Astrocyte (in vitro differentiated cells and primary cell): ENCODE data around the gene SRPK1. TPM values are rescaled to one million over a fixed set of nuclear protein-coding genes. Genes with fewer than 3 reads are reported as not detected.
"Not testable (repeated sequence)": the region's sequence is repeated elsewhere in the genome, so short reads cannot be mapped to it uniquely, and the experiment has no call there.

Experiments used
- DNase-seq: peaks from one replicate; pipeline ENCODE4 v3.0.0-alpha.2; 2010; ENCODE audit warnings: low read depth
- FAIRE-seq: peaks from 2 replicates; lab custom pipeline; 2011; peaks lifted over from hg19 to GRCh38; lab: Jason Lieb, UNC
- H2AFZ ChIP-seq: 2 replicates; pipeline ENCODE4 v1.6.0; 2012; ENCODE audit warnings: low read depth, low read length, inconsistent platforms
- H3K27ac ChIP-seq: 2 replicates; pipeline ENCODE4 v1.5.1; 2011; ENCODE audit warnings: low read depth, low read length, inconsistent platforms
- H3K27me3 ChIP-seq: 2 replicates; pipeline ENCODE4 v1.6.0; 2011; ENCODE audit warnings: low read length, inconsistent platforms; ENCODE audit not compliant: insufficient read depth
- H3K36me3 ChIP-seq: 2 replicates; pipeline ENCODE4 v1.5.1; 2011; ENCODE audit warnings: low read length, inconsistent platforms; ENCODE audit not compliant: insufficient read depth
- H3K4me1 ChIP-seq: 2 replicates; pipeline ENCODE4 v1.5.1; 2011; ENCODE audit warnings: low read length, inconsistent platforms; ENCODE audit not compliant: insufficient read depth
- H3K4me2 ChIP-seq: 2 replicates; pipeline ENCODE4 v1.6.0; 2012; ENCODE audit warnings: low read length, inconsistent platforms
- H3K4me3 ChIP-seq: 2 replicates; pipeline ENCODE4 v1.5.1; 2011; ENCODE audit warnings: low read depth, mild to moderate bottlenecking, low read length, inconsistent platforms; ENCODE audit not compliant: insufficient read depth
- H3K79me2 ChIP-seq: 2 replicates; pipeline ENCODE4 v1.6.0; 2012; ENCODE audit warnings: mild to moderate bottlenecking, low read length, inconsistent platforms; ENCODE audit not compliant: insufficient read depth
- H3K9ac ChIP-seq: 2 replicates; pipeline ENCODE4 v1.6.0; 2012; ENCODE audit warnings: mild to moderate bottlenecking, low read length, inconsistent platforms
- H3K9me3 ChIP-seq: 2 replicates; pipeline ENCODE4 v1.5.1; 2012; ENCODE audit warnings: low read depth, mild to moderate bottlenecking, low read length, inconsistent platforms; ENCODE audit not compliant: insufficient read depth
- H4K20me1 ChIP-seq: 2 replicates; pipeline ENCODE4 v1.6.0; 2012; ENCODE audit warnings: low read length, inconsistent platforms; ENCODE audit not compliant: insufficient read depth
- H3K27ac Mint-ChIP-seq: one replicate; pipeline ENCODE4 v1.8.0; 2021; ENCODE audit warnings: mild to moderate bottlenecking, mixed read lengths; ENCODE audit not compliant: unreplicated experiment
- H3K27me3 Mint-ChIP-seq: one replicate; pipeline ENCODE4 v1.8.0; 2021; ENCODE audit warnings: low read depth, mixed read lengths; ENCODE audit not compliant: unreplicated experiment
- H3K36me3 Mint-ChIP-seq: one replicate; pipeline ENCODE4 v1.8.0; 2021; ENCODE audit warnings: low read depth, mixed read lengths; ENCODE audit not compliant: unreplicated experiment
- H3K4me1 Mint-ChIP-seq: one replicate; pipeline ENCODE4 v1.8.0; 2021; ENCODE audit warnings: low read depth, mixed read lengths; ENCODE audit not compliant: unreplicated experiment
- H3K4me3 Mint-ChIP-seq: one replicate; pipeline ENCODE4 v1.8.0; 2021; ENCODE audit warnings: mild to moderate bottlenecking, moderate library complexity, mixed read lengths; ENCODE audit not compliant: unreplicated experiment
- H3K9me3 Mint-ChIP-seq: one replicate; pipeline ENCODE4 v1.8.0; 2021; ENCODE audit warnings: mild to moderate bottlenecking, mixed read lengths; ENCODE audit not compliant: unreplicated experiment
- CTCF ChIP-seq: IDR thresholded peaks from 2 replicates; pipeline ENCODE4 v1.5.1; 2011; ENCODE audit warnings: low read depth, mild to moderate bottlenecking, inconsistent platforms, low read length, moderate library complexity; ENCODE audit not compliant: insufficient read depth
- EZH2 ChIP-seq: IDR thresholded peaks from 2 replicates; pipeline ENCODE4 v1.6.1; 2012; ENCODE audit warnings: mild to moderate bottlenecking, low read length, inconsistent platforms; ENCODE audit not compliant: insufficient read depth
- total RNA-seq: library from RNA; stranded (reverse); gene quantifications from 2 replicates; pipeline ENCODE4 v1.2.1, GENCODE V29; 2021

Gene SRPK1
- total RNA-seq, 1 donor from 2014 or later, result 58.6 TPM

- Histone ChIP-seq H2AFZ (no peak overlapping the region), H4K20me1 (no peaks in the 10 kb centered on the region), H3K4me2 (no peak overlapping the region), H3K4me3 (no peak overlapping the region), H3K36me3 (no peaks in the 10 kb centered on the region), H3K9ac (no peak overlapping the region), H3K9me3 (no peaks in the 10 kb centered on the region), H3K27me3 (no peaks in the 10 kb centered on the region), H3K27ac (no peak overlapping the region), H3K4me1 (no peaks in the 10 kb centered on the region), H3K79me2 (no peaks in the 10 kb centered on the region)
- H3K4me3 Mint-ChIP-seq, result no peak overlapping the region
- FAIRE-seq, result no peak
- peaks cover 2% of the 10 kb centered on the region for H3K27me3 Mint-ChIP-seq
- no peak overlapping the region for H3K27ac Mint-ChIP-seq
- no peaks in the 10 kb centered on the region for H3K36me3 Mint-ChIP-seq
- TF ChIP-seq EZH2 (no peak), CTCF (no peak)
- H3K4me1 Mint-ChIP-seq, result no peaks in the 10 kb centered on the region
- peaks cover 9% of the 10 kb centered on the region for H3K9me3 Mint-ChIP-seq
- DNase-seq, result no peak
Measured at GRCh38 chr6:35942355-35942754, 21.5 kb upstream of the SRPK1 start.

GRCh38 chr6:35941170-35941569, 20.3 kb upstream of the SRPK1 start:
- not testable (repeated sequence) for H3K4me3 ChIP-seq, H3K79me2 ChIP-seq, H3K4me1 Mint-ChIP-seq, H3K27ac ChIP-seq, FAIRE-seq, H3K27ac Mint-ChIP-seq, H3K4me2 ChIP-seq, H3K36me3 Mint-ChIP-seq, H3K9ac ChIP-seq, H3K36me3 ChIP-seq, H4K20me1 ChIP-seq, DNase-seq, H2AFZ ChIP-seq, H3K9me3 ChIP-seq, H3K9me3 Mint-ChIP-seq, H3K27me3 Mint-ChIP-seq, H3K27me3 ChIP-seq, H3K4me1 ChIP-seq
- H3K4me3 Mint-ChIP-seq, result peak overlapping the region; percentile 45

- H3K4me2 ChIP-seq, H3K27ac ChIP-seq: not testable (repeated sequence)
Measured at GRCh38 chr6:35940014-35940413, 19.1 kb upstream of the SRPK1 start.

GRCh38 chr6:35939259-35939658, 18.4 kb upstream of the SRPK1 start:
- not testable (repeated sequence) for H3K9me3 Mint-ChIP-seq, DNase-seq, H3K36me3 ChIP-seq, H3K4me3 ChIP-seq, H4K20me1 ChIP-seq, H3K4me1 Mint-ChIP-seq, H3K36me3 Mint-ChIP-seq, H3K9me3 ChIP-seq, H3K9ac ChIP-seq, H3K4me2 ChIP-seq, H3K79me2 ChIP-seq, H3K27ac ChIP-seq, FAIRE-seq, H3K4me1 ChIP-seq, H3K27me3 ChIP-seq, H3K27me3 Mint-ChIP-seq, H3K27ac Mint-ChIP-seq, H2AFZ ChIP-seq, H3K4me3 Mint-ChIP-seq

More at GRCh38 chr6:35940014-35940413, 19.1 kb upstream of the SRPK1 start:
- not testable (repeated sequence) for H3K9ac ChIP-seq, H3K4me1 Mint-ChIP-seq, FAIRE-seq, H2AFZ ChIP-seq, H3K4me1 ChIP-seq, H3K9me3 Mint-ChIP-seq, H3K9me3 ChIP-seq, DNase-seq, H3K36me3 ChIP-seq, H3K27me3 ChIP-seq, H3K4me3 Mint-ChIP-seq, H3K36me3 Mint-ChIP-seq, H3K79me2 ChIP-seq, H3K4me3 ChIP-seq, H3K27ac Mint-ChIP-seq, H4K20me1 ChIP-seq, H3K27me3 Mint-ChIP-seq
